SK-N-SH (cell line): ENCODE results near the gene RAD51B. TPM values are rescaled to one million over a fixed set of nuclear protein-coding genes. Genes with fewer than 3 reads are reported as not detected.

Experiments used
- CTCF ChIA-PET: fragments of 300-600, 350-600 bp; formaldehyde crosslinking; extraction: SDS; loops from one replicate; lab custom pipeline; 2021; lab: Yijun Ruan, JAX
- POLR2A ChIA-PET: fragments of 350-600 bp; sonication (Branson Sonifier 250); formaldehyde crosslinking; extraction: SDS; loops from one replicate; lab custom pipeline; 2020; ENCODE audit warnings: antibody characterized with exemption, inconsistent platforms; lab: Yijun Ruan, JAX
- DNase-seq: peaks from one replicate; pipeline ENCODE4 v3.0.0; 2012
- H2AFZ ChIP-seq: fragments of 200-600 bp; sonication (generic); 2 replicates; pipeline ENCODE4 v1.8.1; 2016; ENCODE audit warnings: antibody characterized with exemption, mild to moderate bottlenecking, low read depth
- H3F3A ChIP-seq: fragments of 200-600 bp; sonication (generic); replicated peaks from 2 replicates; pipeline ENCODE3; 2016; ENCODE audit warnings: antibody characterized with exemption, mild to moderate bottlenecking; ENCODE audit not compliant: insufficient read depth
- H3K27ac ChIP-seq, 2 experiments: fragments of 200-500 bp in 1 of 2; fragments of 200-600 bp in 1 of 2; sonication (Bioruptor generic) in 1 of 2; sonication (generic), shearing (Covaris generic) in 1 of 2; 2 replicates each; pipeline versions ENCODE4 v1.5.1 to v1.6.1; 2014 to 2016; ENCODE audit warnings: low read depth in 2 of 2, inconsistent platforms in 1 of 2, low read length in 1 of 2, mild to moderate bottlenecking in 1 of 2, mixed read lengths in 1 of 2
- H3K27me3 ChIP-seq: fragments of 200-600 bp; sonication (generic), shearing (Covaris generic); 2 replicates; pipeline ENCODE4 v1.6.1; 2016; ENCODE audit warnings: mixed run types; ENCODE audit not compliant: insufficient read depth
- H3K36me3 ChIP-seq, 2 experiments: fragments of 200-500 bp in 1 of 2; fragments of 200-600 bp in 1 of 2; sonication (Bioruptor generic) in 1 of 2; sonication (generic) in 1 of 2; replicated peaks in 1 of 2; 2 replicates each; pipeline versions ENCODE3 to v1.5.1; 2014 to 2016; ENCODE audit warnings: low read length in 1 of 2, mild to moderate bottlenecking in 1 of 2; ENCODE audit not compliant: insufficient read depth in 2 of 2, control insufficient read depth in 1 of 2
- H3K4me1 ChIP-seq, 2 experiments: fragments of 200-500 bp in 1 of 2; fragments of 200-600 bp in 1 of 2; sonication (Bioruptor generic) in 1 of 2; sonication (generic), shearing (Covaris generic) in 1 of 2; 2 replicates each; pipeline versions ENCODE4 v1.5.1 to v1.6.1; 2014 to 2016; ENCODE audit warnings: low read depth in 1 of 2, low read length in 1 of 2, mixed run types in 1 of 2; ENCODE audit not compliant: insufficient read depth in 2 of 2, control insufficient read depth in 1 of 2
- H3K4me2 ChIP-seq: fragments of 200-600 bp; sonication (generic), shearing (Covaris generic); 2 replicates; pipeline ENCODE4 v1.6.1; 2017; ENCODE audit warnings: mixed run types
- H3K4me3 ChIP-seq, 2 experiments: fragments of 200-500 bp in 1 of 2; fragments of 200-600 bp in 1 of 2; sonication (Bioruptor generic) in 1 of 2; sonication (generic), shearing (Covaris generic) in 1 of 2; 2 replicates each; pipeline versions ENCODE4 v1.5.1 to v1.8.1; 2014 to 2016; ENCODE audit warnings: low read depth in 2 of 2, inconsistent platforms in 1 of 2, low read length in 1 of 2, mild to moderate bottlenecking in 1 of 2, mixed read lengths in 1 of 2, moderate library complexity in 1 of 2
- H3K79me2 ChIP-seq: fragments of 200-600 bp; sonication (generic); 2 replicates; pipeline ENCODE4 v1.8.1; 2017; ENCODE audit warnings: mild to moderate bottlenecking; ENCODE audit not compliant: insufficient read depth
- H3K9ac ChIP-seq: fragments of 200-600 bp; sonication (generic); 2 replicates; pipeline ENCODE4 v1.6.1; 2017; ENCODE audit warnings: mixed run types
- H3K9me2 ChIP-seq: fragments of 200-600 bp; sonication (generic); 2 replicates; pipeline ENCODE4 v1.6.1; 2017; ENCODE audit warnings: mixed run types
- H3K9me3 ChIP-seq: fragments of 200-600 bp; sonication (generic); 2 replicates; pipeline ENCODE4 v1.6.1; 2017; ENCODE audit warnings: mixed run types, mild to moderate bottlenecking, moderate library complexity
- H4K20me1 ChIP-seq: fragments of 200-600 bp; sonication (generic); 2 replicates; pipeline ENCODE4 v1.6.1; 2017; ENCODE audit warnings: mild to moderate bottlenecking, mixed run types; ENCODE audit not compliant: insufficient read depth
- CTCF ChIP-seq: fragments of 200-600 bp; sonication (generic); IDR thresholded peaks from 2 replicates; pipeline ENCODE4 v1.6.1; 2017; ENCODE audit warnings: antibody characterized with exemption, mild to moderate bottlenecking, moderate library complexity
- FOXJ3 ChIP-seq: sonication (generic); formaldehyde crosslinking; IDR thresholded peaks from 2 replicates; pipeline ENCODE4 v1.5.1; 2020; ENCODE audit warnings: mild to moderate bottlenecking, missing genetic modification reagents
- GATA2 ChIP-seq: sonication (generic); formaldehyde crosslinking; IDR thresholded peaks from 2 replicates; pipeline ENCODE4 v1.5.0; 2020; ENCODE audit warnings: mild to moderate bottlenecking, missing genetic modification reagents
- IRF3 ChIP-seq: fragments of 150-350 bp; IDR thresholded peaks from 2 replicates; pipeline ENCODE4 v1.6.1; 2016; ENCODE audit warnings: mild to moderate bottlenecking, low read depth, low read length
- SIN3A ChIP-seq: IDR thresholded peaks from 2 replicates; pipeline ENCODE4 v1.6.1; 2012; ENCODE audit warnings: low read depth, mild to moderate bottlenecking, low read length, moderate library complexity, borderline replicate concordance
- SMC3 ChIP-seq: IDR thresholded peaks from 2 replicates; pipeline ENCODE4 v1.6.1; 2012; ENCODE audit warnings: low read depth, low read length, improper control_type of control experiment
- TCF12 ChIP-seq: IDR thresholded peaks from 2 replicates; pipeline ENCODE4 v1.4.0; 2012
- USF2 ChIP-seq: fragments of 150-350 bp; IDR thresholded peaks from 2 replicates; pipeline ENCODE4 v1.6.1; 2017; ENCODE audit warnings: antibody characterized with exemption, low read length, low read depth, borderline replicate concordance
- WGBS: methylation state at CpG from one replicate; pipeline ENCODE4 v1.1.6; 2017; ENCODE audit warnings: low lambda C conversion rate; 5-methylcytosine and 5-hydroxymethylcytosine counted together
- polyA plus RNA-seq, 3 experiments: library from polyadenylated mRNA; depleted of rRNA; stranded (reverse); fragments of >200 nt; gene quantifications; 2 replicates each; pipeline ENCODE4 v1.2.3, GENCODE V29; 2012

Gene RAD51B
- polyA plus RNA-seq, 1 of the 3 experiments (the other 2 are of a cell fraction): 6.0 TPM

GRCh38 chr14:68014771-68015170, 195.2 kb downstream of the RAD51B start (continued):
- TF ChIP-seq SMC3 (no peak), USF2 (no peak)

GRCh38 chr14:68015356-68016254, 196.0 kb downstream of the RAD51B start:
- ChIA-PET POLR2A (no interaction called here), CTCF (interaction anchor here (1.2 kb wide), 1 partner anchor 11 kb away, joined by 3 read pairs; no protein-coding TSS in a partner anchor)
- Histone ChIP-seq H4K20me1 (no peaks in the 10 kb centered on the region), H2AFZ (no peak overlapping the region), H3K9ac (no peak overlapping the region), H3K79me2 (no peaks in the 10 kb centered on the region), H3K4me1 (peaks cover 0 to 3% of the 10 kb centered on the region in 2 experiments; a peak in 3 of 4 replicates), H3F3A (no peaks in the 10 kb centered on the region), H3K27ac (no peak overlapping the region), H3K36me3 (no peaks in the 10 kb centered on the region), H3K27me3 (no peaks in the 10 kb centered on the region), H3K9me2 (no peaks in the 10 kb centered on the region), H3K4me2 (no peak overlapping the region), H3K4me3 (no peak overlapping the region), H3K9me3 (no peaks in the 10 kb centered on the region)
- DNase-seq: no peak
- 92% methylated on average over 12 of the region's 12 CpGs for WGBS
- TF ChIP-seq GATA2 (CRISPR knock-in tag) (no peak), IRF3 (no peak)
- TF ChIP-seq, all 33 proteins: peak for 0

GRCh38 chr14:68016255-68016914, 196.8 kb downstream of the RAD51B start:
- no peak for DNase-seq
- Histone ChIP-seq H3K27ac (peak overlapping the region in 1 of 2 experiments; percentile 43; a peak in 1 of 4 replicates), H3K9me2 (no peaks in the 10 kb centered on the region), H4K20me1 (no peaks in the 10 kb centered on the region), H3K9me3 (no peaks in the 10 kb centered on the region), H3K79me2 (no peaks in the 10 kb centered on the region), H3K4me2 (no peak overlapping the region), H3K4me1 (peaks cover 0 to 3% of the 10 kb centered on the region in 2 experiments; a peak in 3 of 4 replicates), H3K36me3 (no peaks in the 10 kb centered on the region), H3F3A (no peaks in the 10 kb centered on the region), H3K27me3 (no peaks in the 10 kb centered on the region), H3K9ac (no peak overlapping the region), H2AFZ (no peak overlapping the region), H3K4me3 (no peak overlapping the region)
- ChIA-PET CTCF (interaction anchor here (1.2 kb wide), 1 partner anchor 11 kb away, joined by 3 read pairs; no protein-coding TSS in a partner anchor), POLR2A (no interaction called here)
- TF ChIP-seq FOXJ3 (no peak), TCF12 (0 out of 2 replicates have a peak, but pooled peaks have one; percentile 10), SIN3A (no peak), CTCF (no peak)
